Stimulated activated CD4-positive, alpha-beta T cell treated with anti-CD3 and anti-CD28 coated beads, Interleukin-12 subunit alpha, Interleukin-12 subunit beta, amount 100 ng/mL, for 4 hours (primary cell): ENCODE measurements around the gene CCDC50.
A peak's percentile ranks its signal among the peaks of the same experiment; 100 is the strongest.

Experiments used
- DNase-seq: peaks from one replicate; pipeline ENCODE4 v3.0.0-alpha.2; 2020

Gene CCDC50

GRCh38 chr3:191328962-191329653, at the start of gene CCDC50:
Gene CCDC50 (plus strand): TSS chr3:191329394. CDS start chr3:191329675, 281 bp downstream.
- peak; percentile 5 for DNase-seq

GRCh38 chr3:191280111-191280510, 49.1 kb upstream of the CCDC50 start:
- DNase-seq = no peak

DNA sequence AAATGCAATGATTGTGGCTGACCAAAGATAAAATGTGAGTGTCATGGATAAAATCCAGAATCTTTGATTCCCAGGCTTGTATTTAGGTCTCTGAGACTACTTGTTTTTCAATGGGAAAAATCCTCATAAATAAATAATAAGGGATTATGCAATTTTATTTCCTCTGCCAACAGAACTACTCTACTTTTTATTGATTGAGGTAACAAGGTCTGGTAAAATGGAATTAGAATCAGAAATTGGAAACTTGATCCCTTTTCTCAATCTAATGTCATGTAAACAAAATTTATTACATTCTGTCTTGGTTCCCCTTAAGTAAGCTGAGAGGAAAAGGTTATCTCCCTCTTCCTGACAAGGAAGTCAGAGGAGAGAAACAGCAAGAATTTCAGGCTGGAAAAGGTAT, 48.3 kb upstream of the CCDC50 start:
- DNase-seq = no peak

DNA sequence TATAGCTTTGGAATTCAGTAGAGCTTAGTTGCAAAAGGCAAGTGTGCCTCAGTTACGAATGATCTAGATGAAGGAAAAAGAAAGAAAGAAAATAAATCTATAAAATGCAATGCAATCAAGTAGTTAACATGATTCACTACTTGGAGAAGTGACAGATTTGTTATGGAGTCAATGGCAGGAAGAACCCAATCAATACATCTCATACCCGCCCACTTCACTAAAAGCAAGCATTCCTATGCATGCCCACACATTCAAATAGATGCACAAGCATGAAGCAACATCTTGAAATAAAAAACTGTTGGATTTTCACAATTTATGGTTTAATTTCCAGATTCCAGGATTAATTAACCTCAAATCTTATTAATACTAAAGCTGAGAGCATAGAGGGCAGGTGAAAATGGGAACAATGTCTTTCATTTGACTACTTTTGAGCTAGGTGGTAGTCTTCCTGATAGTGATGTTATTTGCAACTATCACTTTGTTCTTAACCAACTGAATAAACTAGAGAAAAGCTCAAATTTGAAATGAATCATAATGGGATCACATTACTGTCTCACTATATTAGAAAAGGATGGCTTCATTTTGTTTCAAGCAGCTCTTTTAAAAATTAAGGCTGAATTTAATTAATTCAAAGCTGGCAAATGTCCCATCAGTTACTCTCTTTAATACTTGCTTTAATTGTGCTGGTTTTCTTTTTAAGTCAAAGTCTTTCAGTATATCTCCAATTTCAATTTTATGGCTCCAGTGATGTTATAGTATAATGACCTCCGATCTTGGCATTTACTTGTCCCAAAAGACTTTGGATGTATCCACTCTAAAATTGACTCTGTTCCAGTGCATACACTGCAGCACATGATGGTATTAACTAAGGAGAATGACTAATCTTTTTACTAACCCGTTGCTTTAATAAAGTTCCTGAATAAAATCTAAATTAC, 46.7 kb upstream of the CCDC50 start:
- no peak for DNase-seq

GRCh38 chr3:191283400-191283799, 45.8 kb upstream of the CCDC50 start:
- DNase-seq = no peak

- DNase-seq = no peak
Observed at GRCh38 chr3:191290311-191291025, 38.7 kb upstream of the CCDC50 start.

DNA sequence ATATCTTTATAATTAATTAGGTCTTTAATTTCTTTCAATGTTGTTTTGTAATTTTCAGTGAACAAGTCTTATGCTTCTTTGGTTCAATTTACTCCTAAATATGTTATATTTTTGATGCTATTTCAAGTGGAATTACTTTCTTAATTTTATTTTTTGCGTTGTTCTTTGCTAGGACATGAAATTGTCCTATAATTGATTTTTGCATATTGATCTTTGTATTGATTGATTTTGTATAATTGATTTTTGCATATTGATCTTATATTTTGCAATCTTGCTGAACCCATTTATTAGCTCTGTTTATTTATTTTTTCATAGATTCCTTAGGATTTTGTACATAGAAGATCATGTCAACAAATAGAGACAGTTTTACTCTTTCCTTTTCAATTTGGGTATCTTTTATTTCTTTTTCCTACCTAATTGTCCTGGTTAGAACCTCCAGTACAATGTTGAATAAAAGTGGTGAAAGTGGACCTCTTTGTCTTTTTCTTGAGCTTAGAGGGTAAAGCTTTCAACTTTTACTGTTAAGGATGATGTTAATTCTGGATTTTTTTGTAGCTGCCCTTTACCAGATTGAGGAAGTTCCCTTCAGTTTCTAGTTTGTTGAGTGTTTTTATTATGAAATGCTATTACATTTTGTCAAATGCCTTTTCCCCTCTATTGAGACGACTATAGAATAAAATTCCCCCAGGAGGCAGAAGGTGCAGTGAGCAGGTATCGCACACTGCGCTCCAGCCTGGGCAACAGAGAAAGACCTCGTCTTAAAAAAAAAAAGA, 36.8 kb upstream of the CCDC50 start:
- DNase-seq = no peak

- no peak for DNase-seq
Observed at GRCh38 chr3:191294291-191294690, 34.9 kb upstream of the CCDC50 start.

GRCh38 chr3:191296041-191296541, 33.1 kb upstream of the CCDC50 start:
- DNase-seq = no peak

- DNase-seq = no peak
Observed at GRCh38 chr3:191298846-191299245, 30.3 kb upstream of the CCDC50 start.

GRCh38 chr3:191300422-191300821, 28.8 kb upstream of the CCDC50 start:
- no peak for DNase-seq

- DNase-seq = no peak
Observed at GRCh38 chr3:191301017-191301416, 28.2 kb upstream of the CCDC50 start.

DNA sequence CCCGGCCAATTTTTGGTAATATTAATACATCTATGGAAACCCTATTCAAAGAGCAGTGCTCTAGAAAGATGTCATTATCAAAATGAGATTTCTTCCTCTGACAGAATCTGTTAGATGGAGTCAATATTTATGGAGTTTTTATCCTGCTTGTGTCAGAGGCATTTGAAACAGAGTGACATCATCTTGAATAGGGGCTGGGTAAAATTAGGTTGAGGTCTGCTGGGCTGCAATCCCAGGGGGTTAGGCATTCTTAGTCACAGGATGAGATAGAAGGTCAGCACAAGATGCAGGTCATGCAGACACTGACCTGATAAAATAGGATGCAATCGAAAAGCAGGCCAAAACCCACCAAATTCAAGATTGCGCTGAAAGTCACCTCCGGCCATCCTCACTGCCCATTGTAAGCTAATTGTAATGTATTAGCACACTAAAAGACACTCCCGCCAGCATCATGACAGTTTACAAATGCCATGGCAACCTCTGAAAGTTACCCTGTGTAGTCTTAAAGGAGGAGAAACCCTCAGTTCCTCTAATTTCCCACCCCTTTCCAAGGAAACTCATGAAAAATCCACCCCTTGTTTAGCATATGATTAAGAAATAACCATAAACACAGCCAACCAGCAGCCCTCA, 27.3 kb upstream of the CCDC50 start:
- DNase-seq = no peak

- DNase-seq = no peak
Observed at GRCh38 chr3:191302451-191302850, 26.7 kb upstream of the CCDC50 start.

GRCh38 chr3:191303596-191303995, 25.6 kb upstream of the CCDC50 start:
- no peak for DNase-seq

DNA sequence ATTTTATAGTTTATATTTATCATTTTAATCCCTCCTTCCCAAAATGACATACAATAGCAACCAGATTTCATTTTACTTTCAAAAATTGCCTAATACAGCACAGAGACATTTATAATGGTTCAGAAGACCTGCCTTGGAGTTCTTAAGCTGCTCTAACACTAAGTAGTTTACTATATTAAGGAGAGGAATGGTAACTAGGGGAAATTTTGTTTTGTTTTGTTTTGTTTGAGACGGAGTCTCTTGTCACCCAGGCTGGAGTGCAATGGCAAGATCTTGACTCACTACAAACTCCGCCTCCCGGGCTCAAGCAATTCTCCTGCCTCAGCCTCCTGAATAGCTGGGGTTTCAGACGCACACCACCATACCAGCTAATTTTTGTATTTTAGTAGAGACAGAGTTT, 22.8 kb upstream of the CCDC50 start:
- DNase-seq = no peak

GRCh38 chr3:191307341-191307740, 21.9 kb upstream of the CCDC50 start:
- no peak for DNase-seq

- no peak for DNase-seq
Observed at GRCh38 chr3:191313296-191313695, 15.9 kb upstream of the CCDC50 start.

DNA sequence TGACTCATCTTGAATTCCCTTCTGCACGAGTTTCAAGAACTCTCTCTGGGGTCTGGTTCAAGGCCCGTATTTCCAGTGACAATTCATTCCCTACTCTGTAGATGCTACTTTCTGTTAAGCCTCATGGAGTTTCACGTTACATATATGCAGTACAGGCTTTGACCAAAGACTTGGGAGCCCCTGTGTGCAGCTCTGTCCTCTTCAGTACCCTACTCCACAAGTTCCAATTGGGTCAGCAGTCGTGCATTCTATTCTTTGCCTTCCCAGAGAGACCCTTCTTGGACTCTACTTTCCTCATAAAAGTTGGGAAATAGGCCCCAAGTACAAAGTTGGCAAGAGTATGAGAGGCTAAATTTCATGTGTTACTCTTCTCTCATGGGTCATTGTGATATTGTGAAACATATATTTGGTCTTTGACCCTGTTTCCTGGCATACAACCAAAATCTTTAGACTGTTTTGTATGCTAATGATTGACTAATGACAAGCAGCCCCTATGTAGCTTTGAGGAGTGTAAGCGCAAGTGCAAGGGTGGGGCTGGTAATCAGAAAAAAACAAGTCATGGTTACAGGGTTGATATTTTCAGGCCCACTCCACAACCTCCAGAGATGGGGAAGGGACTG, 15.0 kb upstream of the CCDC50 start:
- no peak for DNase-seq

- DNase-seq = no peak
Observed at GRCh38 chr3:191316876-191317603, 12.2 kb upstream of the CCDC50 start.

DNA sequence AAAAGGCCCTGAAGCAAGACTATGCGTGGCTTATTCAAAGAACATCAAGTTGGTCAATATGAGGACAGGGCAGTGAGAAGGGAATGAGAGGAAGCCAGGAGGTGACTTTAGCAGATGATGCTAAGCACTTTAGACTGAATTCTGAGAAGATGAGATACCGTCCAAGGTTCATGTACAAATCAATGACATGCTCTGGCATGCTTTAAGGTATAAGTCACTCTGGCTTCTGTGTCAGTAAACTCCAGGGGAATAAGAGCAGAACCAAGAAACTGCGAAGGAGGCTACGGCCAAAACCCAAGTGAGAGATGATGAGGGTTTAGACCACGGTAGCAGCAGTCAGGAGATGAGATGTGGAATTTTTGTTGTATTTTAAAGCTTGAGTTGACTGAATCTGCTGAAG, 8.9 kb upstream of the CCDC50 start:
- no peak for DNase-seq
